Large intestine (tissue), 3 donors: ENCODE measurements around the gene KLF6. TPM values are rescaled to one million over a fixed set of nuclear protein-coding genes. Genes with fewer than 3 reads are reported as not detected.
A peak's percentile ranks its signal among the peaks of the same experiment; 100 is the strongest.

Experiments used
- DNase-seq, 2 donors: peaks; one replicate each; pipeline versions ENCODE4 v3.0.0 to v3.0.0-alpha.2; 2013
- H3K27ac ChIP-seq: one replicate; pipeline ENCODE4 v1.5.1; 2013; ENCODE audit warnings: low read length
- H3K27me3 ChIP-seq: 2 replicates; pipeline ENCODE4 v1.6.1; 2013; ENCODE audit warnings: low read length; ENCODE audit not compliant: control insufficient read depth, insufficient read depth
- H3K36me3 ChIP-seq: 2 replicates; pipeline ENCODE4 v1.6.1; 2013; ENCODE audit warnings: low read length; ENCODE audit not compliant: control insufficient read depth, insufficient read depth
- H3K4me1 ChIP-seq: one replicate; pipeline ENCODE4 v1.6.1; 2013; ENCODE audit warnings: low read length; ENCODE audit not compliant: control insufficient read depth, insufficient read depth
- H3K4me3 ChIP-seq: one replicate; pipeline ENCODE4 v1.5.1; 2013; ENCODE audit warnings: low read length
- H3K9me3 ChIP-seq: one replicate; pipeline ENCODE4 v1.6.1; 2013; ENCODE audit warnings: mild to moderate bottlenecking, low read depth, low read length, moderate library complexity; ENCODE audit not compliant: control insufficient read depth
- WGBS: methylation state at CpG from one replicate; pipeline ENCODE4 v1.1.5; 2013; ENCODE audit warnings: low lambda C conversion rate; ENCODE audit not compliant: insufficient coverage; 5-methylcytosine and 5-hydroxymethylcytosine counted together
- polyA plus RNA-seq: library from polyadenylated mRNA; unstranded; fragments of 120-200 nt; gene quantifications from one replicate; pipeline ENCODE4 v1.2.1, GENCODE V29; 2013

Gene KLF6
- polyA plus RNA-seq, 1 donor = 116 TPM

- no peak for DNase-seq
- Histone ChIP-seq H3K27me3 (no peaks in the 10 kb centered on the region), H3K36me3 (no peaks in the 10 kb centered on the region), H3K4me1 (peaks cover 39% of the 10 kb centered on the region), H3K27ac (peak overlapping the region; percentile 97), H3K4me3 (no peak overlapping the region), H3K9me3 (no peaks in the 10 kb centered on the region)
- WGBS = no CpG with 5 or more reads among the region's 7 CpGs
Observed at GRCh38 chr10:3812141-3812540, 27.1 kb upstream of the KLF6 start.

DNA sequence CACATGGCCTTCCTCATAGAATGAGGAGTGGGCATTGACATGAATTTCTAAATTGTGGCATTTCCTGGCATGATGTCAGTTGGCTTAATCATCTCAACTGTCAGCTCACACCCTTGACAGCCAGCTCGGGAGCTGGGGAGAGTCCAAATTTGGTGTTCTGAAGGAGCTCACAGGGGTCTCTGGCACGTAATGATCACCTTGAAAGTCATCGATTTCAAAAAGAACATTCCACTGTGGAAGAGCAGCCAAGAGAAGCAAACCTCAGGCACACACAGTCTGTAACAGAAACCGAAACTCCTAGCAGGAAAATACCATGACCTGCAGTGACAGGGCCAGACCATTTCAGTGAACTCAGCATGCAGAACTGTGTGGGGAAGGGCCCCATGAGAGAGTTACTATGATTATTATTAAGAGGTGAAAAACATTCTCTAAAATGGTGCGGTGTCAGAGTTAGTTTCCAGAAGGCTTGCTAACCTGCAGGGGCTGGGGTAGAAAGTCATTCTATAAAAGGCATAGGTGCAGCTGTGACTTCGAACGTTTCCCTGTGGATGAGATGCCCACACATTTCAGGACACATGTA, 26.4 kb upstream of the KLF6 start:
- peaks cover 45% of the 10 kb centered on the region for H3K4me1 ChIP-seq
- H3K27me3 ChIP-seq = no peaks in the 10 kb centered on the region
- H3K9me3 ChIP-seq = no peaks in the 10 kb centered on the region
- WGBS = no CpG with 5 or more reads among the region's 7 CpGs
- H3K36me3 ChIP-seq = no peaks in the 10 kb centered on the region
- no peak overlapping the region for H3K4me3 ChIP-seq
- peak overlapping the region; percentile 97 for H3K27ac ChIP-seq
- peak; percentile 77 to 89 for DNase-seq

GRCh38 chr10:3808689-3809199, 23.7 kb upstream of the KLF6 start:
- Histone ChIP-seq H3K36me3 (no peaks in the 10 kb centered on the region), H3K27me3 (no peaks in the 10 kb centered on the region), H3K27ac (no peak overlapping the region), H3K9me3 (no peaks in the 10 kb centered on the region), H3K4me3 (no peak overlapping the region), H3K4me1 (peaks cover 56% of the 10 kb centered on the region)
- peak in 1 of 2 donors; percentile 42 for DNase-seq
- WGBS = no CpG with 5 or more reads among the region's 6 CpGs

GRCh38 chr10:3807928-3808496, 23.0 kb upstream of the KLF6 start:
- WGBS = 80% methylated on average over 1 of the region's 12 CpGs
- Histone ChIP-seq H3K36me3 (no peaks in the 10 kb centered on the region), H3K27me3 (no peaks in the 10 kb centered on the region), H3K4me3 (no peak overlapping the region), H3K9me3 (no peaks in the 10 kb centered on the region), H3K27ac (no peak overlapping the region), H3K4me1 (peaks cover 56% of the 10 kb centered on the region)
- peak in 1 of 2 donors; percentile 27 for DNase-seq

DNA sequence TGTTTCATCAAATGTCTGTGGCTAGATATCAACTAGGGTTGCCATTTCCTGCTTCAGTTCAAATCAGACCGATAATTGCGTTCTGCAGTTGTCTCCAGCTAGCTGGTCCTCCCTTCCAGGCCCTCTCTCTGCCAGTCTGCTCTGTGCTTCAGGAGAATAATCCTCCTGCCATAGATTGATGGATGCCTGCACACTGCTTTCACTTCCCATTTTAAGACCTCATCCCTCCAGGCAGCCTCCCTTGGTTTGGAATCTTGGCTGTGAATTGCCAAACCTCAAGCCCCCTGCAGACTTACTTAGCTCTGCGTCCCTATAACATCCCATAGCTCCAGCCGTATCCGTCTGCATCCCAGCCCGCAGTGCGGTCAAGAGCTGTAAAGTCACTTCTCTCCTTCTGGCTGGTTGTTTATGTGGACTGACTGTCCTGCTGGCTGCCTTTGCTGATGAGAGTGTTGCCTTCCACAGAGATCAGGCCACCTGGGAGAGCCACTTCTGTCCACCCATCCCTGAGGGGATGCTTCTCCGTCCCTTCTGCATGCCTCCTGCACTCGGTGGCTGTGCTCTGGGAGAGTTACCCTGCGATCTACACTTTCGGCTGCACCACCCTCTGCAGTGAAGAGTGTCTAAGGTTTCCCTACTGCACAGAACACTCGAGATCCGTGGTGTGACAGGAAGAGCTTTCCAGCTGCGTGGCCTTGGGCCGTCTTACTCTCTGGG, 22.4 kb upstream of the KLF6 start:
- peaks cover 5% of the 10 kb centered on the region for H3K9me3 ChIP-seq
- peaks cover 56% of the 10 kb centered on the region for H3K4me1 ChIP-seq
- H3K27me3 ChIP-seq = no peaks in the 10 kb centered on the region
- peak overlapping the region; percentile 10 for H3K27ac ChIP-seq
- WGBS = no CpG with 5 or more reads among the region's 15 CpGs
- peak in 1 of 2 donors; percentile 21 for DNase-seq
- H3K36me3 ChIP-seq = no peaks in the 10 kb centered on the region
- no peak overlapping the region for H3K4me3 ChIP-seq

DNA sequence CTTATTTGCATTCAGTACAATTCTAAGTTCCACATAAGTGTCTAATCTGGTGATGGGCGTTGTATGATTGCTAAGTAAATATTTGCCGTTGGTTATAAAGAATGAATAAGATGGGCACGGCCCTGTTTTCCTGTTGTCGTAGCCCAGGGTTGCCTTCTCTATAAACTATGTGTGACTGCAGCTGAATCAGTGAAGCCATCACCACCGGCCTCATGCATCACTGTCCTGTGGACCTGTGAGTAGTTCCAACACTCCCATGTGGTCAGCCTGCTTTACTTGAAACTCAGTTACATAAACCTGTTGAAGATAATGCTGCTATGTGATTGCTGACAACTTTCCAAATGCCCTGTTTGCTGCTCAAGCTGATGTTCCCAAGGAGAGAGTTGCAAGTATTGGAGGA, 21.6 kb upstream of the KLF6 start:
- H3K36me3 ChIP-seq = no peaks in the 10 kb centered on the region
- peak overlapping the region; percentile 10 for H3K27ac ChIP-seq
- H3K9me3 ChIP-seq = peaks cover 5% of the 10 kb centered on the region
- DNase-seq = peak; percentile 53 to 89
- H3K4me3 ChIP-seq = no peak overlapping the region
- H3K4me1 ChIP-seq = peaks cover 49% of the 10 kb centered on the region
- H3K27me3 ChIP-seq = no peaks in the 10 kb centered on the region
- WGBS = no CpG with 5 or more reads among the region's 5 CpGs

DNA sequence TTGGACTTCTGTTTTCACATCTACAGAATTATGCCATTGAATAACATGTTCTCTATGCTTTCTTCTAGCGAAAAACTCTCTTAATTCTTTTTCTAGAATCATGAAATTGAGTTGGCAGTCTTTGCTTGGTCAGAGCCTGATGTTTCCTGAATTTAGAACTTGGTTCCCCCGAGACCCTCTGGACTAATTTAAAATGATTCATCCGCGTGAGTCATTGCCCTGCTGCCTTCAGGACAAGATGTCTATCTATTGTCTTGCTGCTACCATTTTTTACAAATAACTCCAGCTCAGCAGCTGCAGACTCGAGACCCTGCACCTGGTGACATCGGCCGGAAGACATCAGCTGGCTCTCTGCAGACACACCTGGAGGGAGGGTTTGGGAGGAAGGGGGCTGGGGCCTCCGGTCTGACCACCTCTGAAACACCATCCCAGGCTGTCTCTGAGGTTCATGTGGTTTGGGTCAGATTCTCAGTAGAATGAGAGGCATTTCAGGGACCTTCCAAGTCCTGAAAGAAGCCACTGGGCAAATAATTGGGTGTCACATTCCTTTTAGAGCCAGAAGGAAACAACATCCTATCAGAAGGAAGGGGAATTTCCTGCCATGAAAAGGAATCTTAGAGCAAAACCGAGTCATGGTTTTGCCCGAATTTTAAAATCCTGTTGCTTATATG, 20.9 kb upstream of the KLF6 start:
- DNase-seq = peak in 1 of 2 donors; percentile 59
- peaks cover 5% of the 10 kb centered on the region for H3K9me3 ChIP-seq
- no peak overlapping the region for H3K4me3 ChIP-seq

DNA sequence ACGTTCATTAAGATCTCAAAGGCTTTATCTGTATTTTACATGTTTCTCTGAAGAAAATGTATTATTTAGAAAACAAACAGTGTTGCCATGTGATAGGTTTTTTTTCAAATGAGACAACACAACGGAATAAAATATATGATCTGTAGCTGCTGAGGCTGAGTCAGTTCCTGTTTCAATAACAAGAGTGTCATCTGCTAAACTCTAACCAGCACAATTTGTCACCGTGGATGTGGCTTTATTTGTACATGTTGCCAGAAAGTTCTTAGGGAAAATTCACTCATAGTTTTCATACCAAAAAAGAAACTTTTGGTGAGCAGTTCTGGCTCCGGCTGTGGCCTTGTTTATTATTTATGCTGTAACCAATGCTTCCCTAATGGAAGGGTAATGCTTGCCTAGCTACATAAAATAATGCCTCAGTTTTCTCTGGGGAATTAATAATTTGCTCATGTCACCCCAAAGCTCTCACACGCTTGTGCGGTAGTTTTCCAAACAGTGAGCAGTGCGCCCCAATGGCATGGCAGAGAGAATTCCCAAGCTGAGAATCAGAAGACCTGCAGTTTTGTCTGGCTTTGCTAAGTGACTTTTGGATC, 20.3 kb upstream of the KLF6 start:
- Histone ChIP-seq H3K27me3 (no peaks in the 10 kb centered on the region), H3K27ac (peak overlapping the region; percentile 10), H3K4me1 (peaks cover 37% of the 10 kb centered on the region), H3K4me3 (no peak overlapping the region), H3K36me3 (no peaks in the 10 kb centered on the region), H3K9me3 (peaks cover 5% of the 10 kb centered on the region)
- 43% methylated on average over 2 of the region's 7 CpGs for WGBS
- peak in 1 of 2 donors; percentile 46 for DNase-seq

More for the DNA sequence above, 20.9 kb upstream of the KLF6 start:
- no peaks in the 10 kb centered on the region for H3K27me3 ChIP-seq
- 50% methylated on average over 2 of the region's 10 CpGs for WGBS
- no peaks in the 10 kb centered on the region for H3K36me3 ChIP-seq
- H3K4me1 ChIP-seq = peaks cover 43% of the 10 kb centered on the region
- H3K27ac ChIP-seq = peak overlapping the region; percentile 10

- H3K4me1 ChIP-seq = peaks cover 28% of the 10 kb centered on the region
- no peak overlapping the region for H3K4me3 ChIP-seq
- 100% methylated on average over 1 of the region's 13 CpGs for WGBS
- no peak overlapping the region for H3K27ac ChIP-seq
- H3K27me3 ChIP-seq = no peaks in the 10 kb centered on the region
- peaks cover 5% of the 10 kb centered on the region for H3K9me3 ChIP-seq
- DNase-seq = no peak
- H3K36me3 ChIP-seq = no peaks in the 10 kb centered on the region
Observed at GRCh38 chr10:3803927-3804741, 19.1 kb upstream of the KLF6 start.
